H1 (cell line): ENCODE measurements around the gene GALNT9. TPM values are rescaled to one million over a fixed set of nuclear protein-coding genes. Genes with fewer than 3 reads are reported as not detected.
"Not testable (repeated sequence)": the region's sequence is repeated elsewhere in the genome, so short reads cannot be mapped to it uniquely, and the experiment has no call there.

ENCODE experiments used
- CTCF ChIA-PET: fragments of 300-600 bp; sonication (Branson Sonifier 250); formaldehyde crosslinking; loops from one replicate; lab custom pipeline; 2021; ENCODE audit not compliant: partially characterized antibody; lab: Charles Lee
- POLR2A ChIA-PET: fragments of 300-600 bp; sonication (Branson Sonifier 250); formaldehyde crosslinking; loops from one replicate; lab custom pipeline; 2021; ENCODE audit warnings: inconsistent platforms; ENCODE audit not compliant: partially characterized antibody; lab: Charles Lee
- DNase-seq, 2 experiments: peaks; one replicate each; pipeline versions ENCODE4 v3.0.0 to v3.0.0-alpha.2; 2010 to 2022; ENCODE audit warnings: low spot score in 2 of 2, low read depth in 1 of 2, mixed read lengths in 1 of 2
- FAIRE-seq: peaks from 2 replicates; lab custom pipeline; 2011; peaks lifted over from hg19 to GRCh38; lab: Jason Lieb, UNC
- H2AFZ ChIP-seq: 2 replicates; pipeline ENCODE4 v1.8.1; 2012; ENCODE audit warnings: low read length, inconsistent platforms
- H2AK5ac ChIP-seq: 2 replicates; pipeline ENCODE4 v1.6.1; 2013; ENCODE audit warnings: low read depth, low read length
- H2BK120ac ChIP-seq: replicated peaks from 2 replicates; pipeline ENCODE3; 2013; ENCODE audit warnings: low read depth, low read length, inconsistent platforms
- H2BK12ac ChIP-seq: 2 replicates; pipeline ENCODE4 v1.6.1; 2013; ENCODE audit warnings: low read depth, low read length
- H2BK15ac ChIP-seq: 2 replicates; pipeline ENCODE4 v1.6.1; 2013; ENCODE audit warnings: low read length
- H2BK20ac ChIP-seq: 2 replicates; pipeline ENCODE4 v1.6.1; 2013; ENCODE audit warnings: low read length
- H2BK5ac ChIP-seq: 2 replicates; pipeline ENCODE4 v1.6.1; 2013; ENCODE audit warnings: low read depth, low read length
- H3K14ac ChIP-seq: 2 replicates; pipeline ENCODE4 v1.6.1; 2013; ENCODE audit warnings: inconsistent platforms; ENCODE audit not compliant: insufficient read length
- H3K18ac ChIP-seq: 2 replicates; pipeline ENCODE4 v1.6.1; 2013; ENCODE audit warnings: low read length; ENCODE audit errors: extremely low read depth
- H3K23ac ChIP-seq: 2 replicates; pipeline ENCODE4 v1.6.1; 2013; ENCODE audit warnings: inconsistent platforms; ENCODE audit not compliant: insufficient read length
- H3K23me2 ChIP-seq: 2 replicates; pipeline ENCODE4 v1.6.1; 2013; ENCODE audit warnings: low read depth, low read length
- H3K27ac ChIP-seq: 2 replicates; pipeline ENCODE4 v1.6.1; 2011; ENCODE audit warnings: low read depth, low read length, inconsistent platforms
- H3K27me3 ChIP-seq, 4 experiments: replicated peaks in 1 of 4; 1 replicate in 1 of 4; 2 replicates in 3 of 4; pipeline versions ENCODE4 v1.6.1 to v1.8.1; 2011 to 2013; ENCODE audit warnings: low read length in 3 of 4, mild to moderate bottlenecking in 3 of 4, inconsistent platforms in 2 of 4, mixed read lengths in 2 of 4, moderate library complexity in 1 of 4; ENCODE audit not compliant: control insufficient read depth in 3 of 4, insufficient read depth in 3 of 4; ENCODE audit errors: extremely low read depth in 1 of 4
- H3K36me3 ChIP-seq, 4 experiments: 2 replicates each; pipeline versions ENCODE4 v1.6.1 to v1.8.1; 2011 to 2013; ENCODE audit warnings: mild to moderate bottlenecking in 4 of 4, low read length in 3 of 4, moderate library complexity in 2 of 4, control low read depth in 1 of 4, inconsistent platforms in 1 of 4; ENCODE audit not compliant: insufficient read depth in 4 of 4, control insufficient read depth in 2 of 4
- H3K4ac ChIP-seq: replicated peaks from 2 replicates; pipeline ENCODE3; 2013; ENCODE audit warnings: low read length, low read depth, mixed read lengths, inconsistent platforms; ENCODE audit not compliant: insufficient read length
- H3K4me1 ChIP-seq, 4 experiments: replicated peaks in 1 of 4; 1 replicate in 1 of 4; 2 replicates in 3 of 4; pipeline versions ENCODE4 v1.6.1 to v1.8.1; 2011 to 2013; ENCODE audit warnings: low read length in 3 of 4, inconsistent platforms in 2 of 4, mixed read lengths in 1 of 4; ENCODE audit not compliant: insufficient read depth in 4 of 4, control insufficient read depth in 3 of 4
- H3K4me2 ChIP-seq, 2 experiments: 2 replicates each; pipeline versions ENCODE4 v1.6.1 to v1.8.1; 2011 to 2013; ENCODE audit warnings: low read depth in 2 of 2, low read length in 2 of 2, control low read depth in 1 of 2, inconsistent platforms in 1 of 2, mild to moderate bottlenecking in 1 of 2; ENCODE audit not compliant: insufficient read depth in 1 of 2
- H3K4me3 ChIP-seq, 4 experiments: fragments of 200-600, 300-600 bp in 1 of 4; sonication (generic), shearing (Covaris generic), sonication (Bioruptor Twin) in 1 of 4; 2 replicates each; pipeline versions ENCODE4 v1.5.1 to v1.8.1; 2011 to 2016; ENCODE audit warnings: low read length in 4 of 4, low read depth in 3 of 4, control low read depth in 2 of 4, inconsistent platforms in 2 of 4, mild to moderate bottlenecking in 2 of 4, mixed read lengths in 1 of 4, moderate library complexity in 1 of 4; ENCODE audit not compliant: insufficient read depth in 2 of 4; ENCODE audit errors: extremely low read depth in 1 of 4
- H3K56ac ChIP-seq: replicated peaks from 2 replicates; pipeline ENCODE3; 2013; ENCODE audit warnings: low read depth, mild to moderate bottlenecking, mixed read lengths, low read length, inconsistent platforms; ENCODE audit not compliant: insufficient read length
- H3K79me1 ChIP-seq: 2 replicates; pipeline ENCODE4 v1.6.1; 2013; ENCODE audit warnings: low read depth, low read length, control low read depth
- H3K79me2 ChIP-seq, 2 experiments: 2 replicates each; pipeline versions ENCODE4 v1.6.1 to v1.8.1; 2012 to 2013; ENCODE audit warnings: low read length in 2 of 2, mild to moderate bottlenecking in 2 of 2, inconsistent platforms in 1 of 2; ENCODE audit not compliant: insufficient read depth in 2 of 2, control insufficient read depth in 1 of 2
- H3K9ac ChIP-seq, 4 experiments: replicated peaks in 1 of 4; 1 replicate in 1 of 4; 2 replicates in 3 of 4; pipeline versions ENCODE4 v1.6.1 to v1.8.1; 2011 to 2013; ENCODE audit warnings: low read depth in 3 of 4, low read length in 3 of 4, control low read depth in 2 of 4, mild to moderate bottlenecking in 2 of 4, moderate library complexity in 2 of 4, inconsistent platforms in 1 of 4; ENCODE audit errors: extremely low read depth in 1 of 4
- H3K9me3 ChIP-seq, 2 experiments: 2 replicates each; pipeline versions ENCODE4 v1.6.1 to v1.8.1; 2012 to 2013; ENCODE audit warnings: mild to moderate bottlenecking in 2 of 2, moderate library complexity in 2 of 2, control low read depth in 1 of 2, inconsistent platforms in 1 of 2, low read depth in 1 of 2, low read length in 1 of 2, mixed read lengths in 1 of 2; ENCODE audit not compliant: insufficient read depth in 2 of 2
- H4K20me1 ChIP-seq, 2 experiments: replicated peaks in 1 of 2; 2 replicates each; pipeline versions ENCODE3 to v1.8.1; 2011 to 2013; ENCODE audit warnings: inconsistent platforms in 2 of 2, low read length in 2 of 2, mild to moderate bottlenecking in 1 of 2; ENCODE audit not compliant: insufficient read depth in 2 of 2, control insufficient read depth in 1 of 2
- H4K5ac ChIP-seq: 2 replicates; pipeline ENCODE4 v1.6.1; 2013; ENCODE audit warnings: low read length, low read depth, mixed read lengths, inconsistent platforms; ENCODE audit not compliant: insufficient read length
- H4K8ac ChIP-seq: 2 replicates; pipeline ENCODE4 v1.8.0; 2013; ENCODE audit warnings: mild to moderate bottlenecking, moderate library complexity, low read length, inconsistent platforms; ENCODE audit not compliant: insufficient read depth; ENCODE audit errors: extremely low read depth
- H4K91ac ChIP-seq: replicated peaks from 2 replicates; pipeline ENCODE3; 2013; ENCODE audit warnings: low read length, mixed read lengths, inconsistent platforms; ENCODE audit not compliant: insufficient read length
- EGR1 ChIP-seq: IDR thresholded peaks from 2 replicates; pipeline ENCODE4 v1.6.1; 2011; ENCODE audit warnings: low read depth, low read length, borderline replicate concordance
- WGBS, 2 experiments: shearing (Covaris generic) in 1 of 2; methylation state at CpG; one replicate each; pipeline versions ENCODE4 v1.1.6 to v1.1.7; 2013 to 2015; ENCODE audit warnings: low lambda C conversion rate in 2 of 2, mixed read lengths in 2 of 2, inconsistent platforms in 1 of 2, low coverage in 1 of 2, missing lambda C conversion rate in 1 of 2; ENCODE audit not compliant: insufficient replicate concordance in 2 of 2, insufficient coverage in 1 of 2, insufficient read length in 1 of 2; ENCODE audit errors: extremely low coverage in 1 of 2, missing lambda C conversion rate in 1 of 2; 5-methylcytosine and 5-hydroxymethylcytosine counted together
- polyA plus RNA-seq, 7 experiments: library from polyadenylated mRNA; depleted of rRNA in 3 of 7; stranded (reverse) in 5 of 7; unstranded in 2 of 7; fragments of >200 nt in 5 of 7; fragments of 200-250 nt in 2 of 7; gene quantifications; 1 replicate in 5 of 7; 2 replicates in 1 of 7; 4 replicates in 1 of 7; pipeline versions ENCODE4 v1.2.1 to v1.2.3, GENCODE V29; 2011 to 2013; ENCODE audit warnings: missing spikeins in 2 of 7, mixed read lengths in 2 of 7
- total RNA-seq: library from RNA; stranded (reverse); fragmentation: NEBNext Ultra II Directional; extraction: Animal tissue kit (Norgen Biotek cat#: 25700); gene quantifications from 2 replicates; pipeline ENCODE4 v1.2.1, GENCODE V29; 2021

The GALNT9 gene
- total and polyA plus RNA-seq, 2 of the 8 experiments (the other 6 are each of a cell fraction or from before 2014, with no cell fraction given): 2.0 to 3.6 TPM

DNA sequence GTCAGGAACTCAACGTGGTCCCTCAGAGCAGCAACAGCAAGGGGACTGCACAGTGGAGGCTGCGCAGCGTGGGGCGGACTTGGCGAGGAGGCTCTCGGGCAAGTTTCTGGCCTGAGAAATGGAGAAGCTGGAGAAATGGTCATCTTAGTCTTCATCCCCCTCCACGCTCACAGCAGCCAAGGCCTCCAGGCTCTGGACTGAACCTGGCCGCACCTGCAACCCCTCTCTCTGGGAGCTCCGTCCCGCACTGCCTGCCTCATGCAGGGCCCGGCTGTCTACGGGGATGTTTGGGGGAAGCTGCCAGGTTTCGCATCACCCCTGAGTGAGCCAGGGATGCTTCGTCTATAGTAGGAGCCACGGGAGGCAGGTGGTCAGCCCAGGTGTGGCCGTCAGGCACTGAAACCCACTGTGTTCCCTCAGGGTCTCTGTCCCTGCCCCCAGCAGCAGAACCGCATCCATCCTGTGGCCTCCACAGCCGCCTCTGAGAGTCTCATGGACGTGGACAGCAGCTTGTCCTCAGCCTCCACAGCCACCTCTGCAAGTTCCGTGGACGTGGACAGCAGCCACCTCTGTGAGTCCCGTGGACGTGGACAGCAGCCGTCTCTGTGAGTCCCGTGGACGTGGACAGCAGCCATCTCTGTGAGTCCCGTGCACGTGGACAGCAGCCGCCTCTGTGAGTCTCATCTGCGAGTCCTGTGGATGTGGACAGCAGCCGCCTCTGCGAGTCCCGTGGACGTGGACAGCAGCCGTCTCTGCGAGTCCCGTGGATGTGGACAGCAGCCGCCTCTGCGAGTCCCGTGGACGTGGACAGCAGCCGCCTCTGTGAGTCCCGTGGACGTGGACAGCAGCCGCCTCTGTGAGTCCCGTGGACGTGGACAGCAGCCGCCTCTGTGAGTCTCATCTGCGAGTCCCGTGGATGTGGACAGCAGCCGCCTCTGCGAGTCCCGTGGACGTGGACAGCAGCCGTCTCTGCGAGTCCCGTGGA, 29.1 kb upstream of the GALNT9 start:
- CTCF ChIA-PET: interaction anchor here (1.3 kb wide), 1 partner anchor 83 kb away, joined by 3 read pairs; no protein-coding TSS in a partner anchor
- H3K27ac ChIP-seq, H3K14ac ChIP-seq, H3K4me2 ChIP-seq, H3K36me3 ChIP-seq, H3K56ac ChIP-seq, H2BK20ac ChIP-seq, DNase-seq, POLR2A ChIA-PET, H2BK15ac ChIP-seq, H3K4ac ChIP-seq, H4K91ac ChIP-seq, H4K5ac ChIP-seq, H2AK5ac ChIP-seq, H3K79me1 ChIP-seq, H4K8ac ChIP-seq, H3K18ac ChIP-seq, H3K4me3 ChIP-seq, H3K23me2 ChIP-seq, H3K23ac ChIP-seq, FAIRE-seq, H3K79me2 ChIP-seq, H3K9ac ChIP-seq, H2BK120ac ChIP-seq, H2AFZ ChIP-seq, H2BK12ac ChIP-seq, H4K20me1 ChIP-seq, H2BK5ac ChIP-seq: not testable (repeated sequence)
- peaks cover 0 to 14% of the 10 kb centered on the region in 2 experiments; a peak in 2 of 4 replicates for H3K9me3 ChIP-seq
- WGBS, 2 experiments: 88% methylated on average over 30 of the region's 57 CpGs; no CpG with 5 or more reads in 1 of the 2 experiments
- peaks cover 0 to 13% (median 7%) of the 10 kb centered on the region in 4 experiments; a peak in 4 of 7 replicates for H3K4me1 ChIP-seq
- peaks cover 0 to 29% (median 13%) of the 10 kb centered on the region in 4 experiments; a peak in 4 of 7 replicates for H3K27me3 ChIP-seq
- TF ChIP-seq EGR1: peak; percentile 88
